GM18511 (cell line): Measurements from ENCODE around the gene BICD2.

Experiments used
- ATAC-seq: cut with Tn5 transposase; IDR thresholded peaks from one replicate; pipeline ENCODE4 v1.9.1; 2021; ENCODE audit warnings: mild to moderate bottlenecking, moderate library complexity; ENCODE audit not compliant: unreplicated experiment

Gene BICD2

DNA sequence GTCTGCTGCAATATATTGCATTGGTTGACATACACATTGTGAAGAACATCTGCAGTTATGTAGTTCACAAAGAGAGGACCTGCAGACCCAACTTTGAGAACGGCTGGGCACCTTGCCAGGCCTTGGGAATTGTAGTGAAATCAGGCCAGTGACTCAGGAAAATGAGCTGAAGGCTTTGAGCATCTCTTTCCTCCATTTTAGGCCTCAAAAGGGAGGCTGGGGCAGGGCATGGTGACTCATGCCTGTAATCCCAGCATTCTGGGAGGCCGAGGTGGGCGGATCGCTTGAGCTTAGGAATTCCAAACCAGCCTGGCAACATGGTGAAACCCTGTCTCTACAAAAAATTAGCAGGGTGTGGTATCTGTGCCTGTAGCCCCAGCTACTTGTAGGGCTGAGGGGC is 93.3 kb downstream of the BICD2 start:
- ATAC-seq: no peak

DNA sequence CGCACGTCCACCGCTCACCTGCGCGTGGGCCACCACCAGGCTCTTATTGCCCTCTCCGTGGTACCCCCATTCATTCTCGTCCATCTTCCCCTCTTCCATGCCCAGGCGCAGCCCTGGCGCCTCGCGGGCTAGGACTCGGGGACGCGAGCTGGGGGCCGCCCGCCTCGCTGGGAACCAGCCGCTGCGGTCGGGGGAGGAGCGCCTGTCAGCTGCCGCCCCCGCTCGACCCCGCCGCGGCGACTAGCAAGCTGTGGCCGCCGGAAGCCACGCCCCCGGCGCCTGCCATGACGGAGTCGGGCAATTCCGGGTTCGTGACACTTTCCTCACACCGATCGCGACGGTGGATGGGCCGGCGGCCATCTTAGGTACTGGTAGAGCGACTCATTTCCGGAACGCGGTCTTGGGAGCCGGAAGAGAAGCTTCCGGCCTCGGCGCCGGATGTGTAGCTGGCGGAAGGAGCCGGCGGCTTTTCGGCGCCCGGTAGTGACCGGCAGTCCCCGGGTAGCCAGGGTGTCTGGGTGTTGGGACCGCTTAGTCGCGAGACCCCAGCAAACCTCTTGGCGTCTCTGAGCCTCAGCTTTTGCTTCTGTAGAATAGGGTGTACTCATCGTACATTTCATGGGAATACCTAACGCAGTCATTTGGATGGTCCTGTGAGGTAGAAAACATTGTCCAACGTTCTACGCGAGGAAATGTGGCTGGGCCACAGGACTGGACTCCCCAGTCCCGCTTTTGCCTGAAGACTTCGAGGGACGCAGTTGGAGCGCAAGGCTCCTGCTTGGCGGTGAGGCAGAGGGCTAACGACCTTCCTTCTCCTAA is 94.5 kb downstream of the BICD2 start, which contains the start of gene IPPK:
TSS of gene IPPK (minus strand) at position 242 of the 819 bp plus-strand sequence. CDS start at position 99, 143 bp downstream.
- ATAC-seq: peak; percentile 96

DNA sequence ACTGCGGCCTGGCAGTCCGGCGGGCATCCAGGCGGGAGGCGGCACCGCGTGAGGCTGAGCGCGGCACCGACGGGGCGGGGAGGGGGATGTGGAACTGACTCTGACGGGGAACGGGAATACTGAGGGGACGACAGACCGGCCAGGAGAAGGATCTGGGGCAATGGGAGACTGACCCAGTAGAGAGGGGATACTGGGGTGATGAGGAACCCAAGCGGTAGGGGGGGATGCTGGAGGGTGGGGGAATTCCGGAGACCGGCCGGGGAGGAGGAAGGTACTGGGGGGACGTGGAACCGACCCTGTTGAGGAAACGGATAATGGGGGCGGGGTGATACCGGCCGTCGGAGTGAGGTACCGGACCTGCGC is 95.1 kb downstream of the BICD2 start:
- peak; percentile 13 for ATAC-seq

DNA sequence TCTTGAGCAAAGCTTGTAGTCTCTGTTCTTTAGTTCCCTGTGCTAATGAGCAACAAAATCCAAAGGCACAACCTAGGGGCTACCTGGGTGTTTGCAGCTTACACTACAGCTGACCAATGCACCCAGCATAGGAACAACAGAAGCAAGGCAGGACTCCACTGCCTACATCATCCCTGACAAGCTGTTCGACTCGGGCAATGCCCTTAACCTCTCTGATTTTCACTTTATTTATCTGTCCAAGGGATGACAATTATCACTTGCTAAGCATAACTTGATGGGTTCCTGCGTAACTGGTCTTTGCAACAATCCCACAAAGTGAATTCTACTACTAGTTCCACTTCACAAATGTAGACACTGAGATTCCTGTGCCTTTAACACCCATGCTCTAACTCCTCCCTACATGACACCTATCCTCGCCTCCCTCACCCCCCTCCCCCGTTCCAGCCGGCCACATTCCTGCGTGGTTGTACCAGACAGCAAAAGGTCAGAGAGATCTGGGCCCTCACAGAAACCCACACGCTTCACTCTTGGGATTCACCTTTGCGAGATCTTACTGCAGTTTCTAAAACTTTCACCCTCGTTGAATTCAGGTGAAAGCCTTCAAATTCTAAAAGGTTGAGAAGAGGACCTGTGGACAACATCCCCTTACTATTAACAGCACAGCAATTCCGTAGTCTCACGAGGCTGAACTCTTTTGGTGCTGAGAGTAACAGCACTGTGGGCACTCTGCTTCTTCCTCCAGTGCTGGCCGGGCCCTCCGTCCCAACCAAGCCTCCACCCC is 95.7 kb downstream of the BICD2 start:
- ATAC-seq: no peak

DNA sequence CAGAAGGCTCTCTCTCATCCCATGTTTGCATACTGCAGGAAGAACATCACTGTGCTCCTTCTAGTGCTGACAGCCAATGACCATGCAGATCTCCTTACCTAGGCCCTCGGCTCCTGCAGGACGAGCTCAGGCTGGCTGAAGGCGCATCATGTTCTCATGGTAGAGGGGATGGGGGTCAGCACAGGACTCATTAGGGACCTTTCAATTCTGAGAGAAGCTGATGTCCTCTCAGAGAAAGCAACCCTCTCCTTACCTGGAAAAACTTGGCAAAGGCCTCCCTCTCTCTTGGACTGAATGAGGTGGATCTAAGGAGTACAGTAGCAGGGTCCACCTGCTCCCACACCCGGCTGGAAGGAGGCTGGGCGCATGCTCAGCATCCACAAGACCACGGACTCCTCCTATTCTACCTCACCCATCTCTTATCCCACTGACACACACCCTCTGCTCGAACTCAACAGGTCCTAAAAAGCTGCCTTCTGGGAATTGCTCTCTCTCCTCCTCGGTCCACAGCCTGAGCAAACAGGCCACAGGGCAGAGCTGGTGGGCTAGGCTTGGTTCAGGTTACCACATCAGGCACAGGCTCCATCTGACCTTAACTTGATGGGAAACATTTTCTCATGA is 97.6 kb downstream of the BICD2 start:
- ATAC-seq: no peak

DNA sequence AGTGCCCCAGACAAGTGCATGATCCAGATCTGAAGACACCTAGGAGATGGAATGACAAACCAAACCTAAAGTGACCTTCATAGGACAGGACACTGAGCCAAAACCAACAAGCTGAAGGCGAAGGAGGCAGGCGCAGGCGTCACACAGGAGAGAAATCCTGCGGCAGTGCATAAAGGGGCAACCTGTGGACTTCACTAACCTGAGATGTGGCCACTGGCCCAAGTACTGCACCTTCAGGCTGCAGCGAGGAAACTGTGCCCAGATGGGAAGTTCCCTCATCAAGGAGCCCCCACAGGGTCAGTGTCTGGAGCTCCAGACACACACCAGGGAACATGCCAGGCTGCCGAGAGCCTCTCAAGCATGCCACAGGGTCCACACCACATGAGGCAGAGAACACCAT is 98.4 kb downstream of the BICD2 start:
- no peak for ATAC-seq

DNA sequence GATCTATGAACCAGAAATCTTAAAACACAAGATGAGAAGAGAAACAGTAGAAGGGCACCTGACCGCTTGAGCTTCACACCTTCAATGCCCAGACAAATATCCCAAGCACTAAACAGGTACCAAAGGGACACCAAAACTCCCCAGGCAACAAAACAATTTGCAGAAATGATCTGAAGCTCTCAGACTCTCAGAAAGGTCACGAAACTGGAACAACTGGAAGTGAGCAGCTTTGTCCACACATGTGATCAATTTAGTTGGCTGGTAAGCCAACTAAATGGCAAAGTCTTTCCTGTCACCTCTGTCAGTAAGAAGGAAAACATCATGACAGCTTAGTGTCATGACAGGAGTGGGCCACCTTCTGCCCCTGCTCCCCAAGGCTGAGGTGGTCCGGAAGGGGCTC is 98.8 kb downstream of the BICD2 start:
- ATAC-seq: no peak

DNA sequence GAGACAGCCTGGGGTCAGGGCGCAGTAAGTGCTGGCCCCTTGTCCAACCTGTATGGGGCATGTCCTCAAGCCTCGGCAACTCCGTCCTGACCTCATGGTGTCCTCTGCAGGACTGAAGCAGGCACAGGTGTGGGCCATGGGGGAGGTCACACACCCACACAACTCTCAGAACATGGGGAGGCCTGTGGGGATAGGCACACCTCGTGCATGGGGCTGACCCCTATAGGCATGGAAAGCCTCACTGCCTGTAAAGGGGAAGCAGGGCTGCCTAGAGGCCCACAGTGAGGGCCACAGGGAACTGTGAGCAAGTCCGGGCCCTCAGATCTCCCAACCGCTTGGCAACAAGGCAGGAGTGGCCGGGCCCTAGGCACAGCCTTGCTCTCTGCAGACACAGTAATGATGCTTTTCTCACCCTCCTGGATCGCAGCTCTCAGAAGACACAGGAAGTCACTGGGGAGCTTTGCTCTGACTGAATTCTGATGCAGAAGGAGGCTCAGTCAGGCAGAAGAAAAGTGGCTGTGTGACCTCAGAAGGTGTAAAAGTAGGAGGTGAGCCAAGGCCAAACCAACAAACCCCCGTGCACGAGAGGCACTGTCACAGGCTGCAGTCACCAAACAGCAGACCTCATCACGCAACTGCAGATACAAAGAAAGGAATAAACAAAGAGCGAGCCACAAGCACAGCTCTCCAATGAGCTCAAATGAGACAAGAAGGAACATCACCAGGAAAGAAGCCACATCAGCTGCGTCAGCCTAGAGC is 100.1 kb downstream of the BICD2 start:
- ATAC-seq: peak; percentile 63

DNA sequence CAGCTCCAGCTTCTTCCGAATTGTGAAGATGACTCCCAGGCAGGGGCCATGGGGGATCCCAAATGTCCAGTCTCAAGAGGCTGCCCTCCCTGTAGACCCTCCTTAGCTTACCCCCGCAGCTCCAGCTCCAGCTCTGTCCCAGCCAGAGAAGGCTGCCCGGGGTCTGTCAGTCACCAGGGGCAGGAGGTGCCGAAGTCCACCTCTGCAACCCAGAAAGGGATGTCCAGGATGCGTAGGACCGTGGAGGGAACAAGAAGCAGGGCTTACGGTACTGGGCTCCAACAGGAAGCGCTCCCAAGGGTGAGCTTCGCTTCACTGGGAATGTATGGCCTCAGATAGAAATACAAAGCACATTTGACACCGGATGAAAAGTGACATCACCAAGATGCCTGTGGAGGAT is 100.7 kb downstream of the BICD2 start:
- no peak for ATAC-seq

DNA sequence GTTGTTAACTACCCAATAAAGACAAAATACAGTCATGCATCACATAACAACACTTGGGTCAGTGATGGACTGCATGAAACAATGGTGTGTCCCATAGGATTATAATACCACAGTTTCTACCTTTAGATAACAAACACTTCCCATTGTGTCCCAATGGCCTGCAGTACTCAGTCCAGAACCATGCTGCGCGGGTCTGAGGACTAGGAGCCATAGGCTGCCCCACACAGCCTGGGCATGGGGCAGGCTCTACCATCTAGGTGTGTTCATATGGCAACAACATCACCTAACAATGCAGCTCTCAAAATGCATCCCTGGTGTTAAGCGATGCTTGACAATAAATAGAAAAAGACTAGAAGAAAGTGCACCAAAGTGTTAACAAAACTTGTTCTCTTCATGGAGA is 101.5 kb downstream of the BICD2 start:
- no peak for ATAC-seq

DNA sequence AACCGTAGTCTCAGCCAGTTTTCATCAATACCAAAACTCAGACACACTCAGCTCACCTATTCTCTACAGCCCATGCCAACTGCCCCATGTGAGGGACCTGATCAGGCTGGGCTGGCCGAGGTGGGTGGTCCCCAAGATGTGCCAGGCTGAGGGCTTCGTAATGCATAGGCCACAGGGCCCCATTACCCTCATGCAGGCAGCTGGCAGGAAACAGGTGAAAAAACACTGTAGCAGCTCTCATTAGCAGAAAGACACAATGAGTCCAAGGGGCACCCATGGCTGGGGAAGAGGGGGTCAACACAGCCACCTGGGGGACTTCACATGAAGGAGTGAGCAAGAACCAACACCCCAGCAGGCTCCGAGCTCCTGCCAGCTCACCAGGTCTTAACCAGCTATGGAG is 102.9 kb downstream of the BICD2 start:
- no peak for ATAC-seq
